Measurements from ENCODE around the gene TOX2. TPM values are rescaled to one million over a fixed set of nuclear protein-coding genes. Genes with fewer than 3 reads are reported as not detected.

Gene TOX2
- total RNA-seq, 2 experiments from 2014 or later = 1.5 to 1.7 TPM

- ATAC-seq = no peak
- peaks cover 1% of the 10 kb centered on the region for H3K9me3 Mint-ChIP-seq
- peaks cover 22% of the 10 kb centered on the region for H3K4me1 Mint-ChIP-seq (ENCODE audit: low read depth)
- no peak for TF ChIP-seq CTCF (IDR thresholded peaks at IDR 0.05)
- peaks cover 1% of the 10 kb centered on the region for H3K27me3 Mint-ChIP-seq
- H3K36me3 Mint-ChIP-seq (ENCODE audit: low read depth) = no peaks in the 10 kb centered on the region
- ChIA-PET POLR2A (no interaction called here), CTCF (interaction anchor here (1.1 kb wide), 1 partner anchor 12 kb away, joined by 4 read pairs; no protein-coding TSS in a partner anchor)
- H3K4me3 Mint-ChIP-seq = no peak overlapping the region
- intact Hi-C loops (cut with micrococcal nuclease) = no loop called here
- DNase-seq = no peak
- no peak overlapping the region for H3K27ac Mint-ChIP-seq
These were observed 58.0 kb downstream of the TOX2 start for GRCh38 chr20:43972692-43973091.

DNA sequence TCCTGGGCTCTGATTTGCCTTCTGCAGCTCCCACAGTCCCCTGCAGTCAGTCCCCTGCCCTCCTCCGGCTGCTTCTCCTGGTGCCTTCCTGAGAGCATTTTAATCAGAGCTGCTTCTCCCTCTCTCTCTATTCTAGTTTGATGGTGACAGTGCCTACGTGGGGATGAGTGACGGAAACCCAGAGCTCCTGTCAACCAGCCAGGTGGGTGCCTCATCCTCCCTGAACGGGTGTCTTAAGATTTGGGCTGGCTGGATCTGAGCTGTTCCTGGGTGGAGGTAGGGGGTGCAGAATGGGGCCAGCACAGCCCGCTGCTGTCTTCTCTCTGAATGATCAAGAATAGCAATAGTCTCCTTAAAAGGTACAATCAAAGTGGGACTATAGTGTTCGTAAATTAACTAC lies 58.6 kb downstream of the TOX2 start:
- ChIA-PET POLR2A (no interaction called here), CTCF (interaction anchor here (1.1 kb wide), 1 partner anchor 12 kb away, joined by 4 read pairs; no protein-coding TSS in a partner anchor)
- H3K36me3 Mint-ChIP-seq (ENCODE audit: low read depth) = no peaks in the 10 kb centered on the region
- DNase-seq (no peak), ATAC-seq (no peak)
- no peak for TF ChIP-seq CTCF (IDR thresholded peaks at IDR 0.05)
- peaks cover 1% of the 10 kb centered on the region for H3K9me3 Mint-ChIP-seq
- H3K4me3 Mint-ChIP-seq = no peak overlapping the region
- H3K27ac Mint-ChIP-seq = no peak overlapping the region
- H3K4me1 Mint-ChIP-seq (ENCODE audit: low read depth) = peaks cover 23% of the 10 kb centered on the region
- intact Hi-C loops (cut with micrococcal nuclease) = no loop called here
- peaks cover 1% of the 10 kb centered on the region for H3K27me3 Mint-ChIP-seq

GRCh38 chr20:43973671-43974450 lies 59.2 kb downstream of the TOX2 start:
- DNase-seq = no peak
- Mint-ChIP-seq H3K36me3 (ENCODE audit: low read depth) (no peaks in the 10 kb centered on the region), H3K27ac (peak overlapping the region; percentile 32), H3K27me3 (peaks cover 5% of the 10 kb centered on the region), H3K9me3 (peaks cover 1% of the 10 kb centered on the region), H3K4me3 (no peak overlapping the region), H3K4me1 (ENCODE audit: low read depth) (peaks cover 24% of the 10 kb centered on the region)
- ChIA-PET CTCF (interaction anchor here (1.1 kb wide), 1 partner anchor 11 kb away, joined by 4 read pairs; no protein-coding TSS in a partner anchor), POLR2A (no interaction called here)
- intact Hi-C loops (cut with micrococcal nuclease) = no loop called here
- TF ChIP-seq CTCF (IDR thresholded peaks at IDR 0.05) = no peak
- no peak for ATAC-seq

DNA sequence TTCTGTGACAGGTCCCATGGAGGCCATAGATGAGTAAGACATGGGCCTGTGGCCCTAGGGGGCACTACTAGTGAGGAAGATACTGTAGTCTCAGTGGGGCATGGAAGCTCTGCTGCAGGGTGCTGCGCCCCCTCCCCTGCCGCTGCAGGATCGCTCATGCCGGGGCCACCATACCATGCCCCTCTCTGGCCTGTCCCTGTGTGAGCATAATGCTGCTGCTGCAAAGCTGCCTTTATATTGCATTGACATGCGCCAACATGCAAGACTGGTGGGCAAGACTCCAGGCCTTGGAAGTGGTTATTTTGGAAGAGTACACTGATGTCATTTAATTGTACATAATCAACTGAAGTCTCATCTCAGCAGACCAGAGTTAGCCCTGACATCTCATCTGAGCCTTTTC lies 60.0 kb downstream of the TOX2 start:
- no peak for ATAC-seq
- H3K27me3 Mint-ChIP-seq = peaks cover 13% of the 10 kb centered on the region
- CTCF ChIA-PET = interaction anchor here (1.0 kb wide), 1 partner anchor 106 kb away, joined by 3 read pairs; no protein-coding TSS in a partner anchor

More for the DNA sequence above, 60.0 kb downstream of the TOX2 start:
- Mint-ChIP-seq H3K4me3 (no peak overlapping the region), H3K9me3 (peaks cover 1% of the 10 kb centered on the region), H3K4me1 (ENCODE audit: low read depth) (peaks cover 21% of the 10 kb centered on the region), H3K36me3 (ENCODE audit: low read depth) (no peaks in the 10 kb centered on the region), H3K27ac (peak overlapping the region; percentile 79)
- no peak for DNase-seq
- POLR2A ChIA-PET = interaction anchor here (0.6 kb wide), 1 partner anchor 21 kb away, joined by 3 read pairs; no protein-coding TSS in a partner anchor
- intact Hi-C loops (cut with micrococcal nuclease) = no loop called here
- no peak for TF ChIP-seq CTCF (IDR thresholded peaks at IDR 0.05)

Data from activated CD8-positive, alpha-beta T cell treated with anti-CD3 and anti-CD28 coated beads for 36 hours (primary cell).